Adipose tissue (tissue), 3 donors: ENCODE measurements around the gene S100A2. TPM values are rescaled to one million over a fixed set of nuclear protein-coding genes. Genes with fewer than 3 reads are reported as not detected.
"Not testable (repeated sequence)": the region's sequence is repeated elsewhere in the genome, so short reads cannot be mapped to it uniquely, and the experiment has no call there.

Experiments
- H3K27ac ChIP-seq: one replicate; pipeline ENCODE4 v1.5.1; 2013; ENCODE audit warnings: low read depth, low read length
- WGBS, 3 donors: extraction: QIAGEN DNeasy Blood & Tissue Kit; methylation state at CpG; one replicate each; pipeline ENCODE4 v1.1.7; 2013; 5-methylcytosine and 5-hydroxymethylcytosine counted together
- polyA plus RNA-seq, 3 donors: library from polyadenylated mRNA; stranded (reverse); fragments of 200-250 nt; gene quantifications; one replicate each; pipeline ENCODE4 v1.2.3, GENCODE V29; 2013
- donor health status: healthy with polysubstance abuse.
- donor health status: Bipolar disorder and iron deficiency.
- donor health status: healthy.

S100A2 gene
- polyA plus RNA-seq, 3 donors, result 0.52 to 4.4 (median 2.1) TPM

- H3K27ac ChIP-seq, result no peak overlapping the region
- 58 to 85% (median 62%) methylated on average over 7 of the region's 7 CpGs for WGBS, 3 donors
Measured at GRCh38 chr1:153598309-153599172, 32.9 kb upstream of the S100A2 start.

GRCh38 chr1:153597206-153597605, 31.6 kb upstream of the S100A2 start:
- WGBS, 3 donors, result 92 to 94% (median 92%) methylated on average over 6 of the region's 6 CpGs

GRCh38 chr1:153592748-153593147, 27.1 kb upstream of the S100A2 start:
- H3K27ac ChIP-seq, result no peak overlapping the region
- 51 to 59% (median 53%) methylated on average over 4 of the region's 4 CpGs for WGBS, 3 donors

More at GRCh38 chr1:153597206-153597605, 31.6 kb upstream of the S100A2 start:
- H3K27ac ChIP-seq, result no peak overlapping the region

- WGBS, 3 donors, result 69 to 81% (median 78%) methylated on average over 2 of the region's 2 CpGs
- H3K27ac ChIP-seq, result no peak overlapping the region
Measured at GRCh38 chr1:153588482-153588881, 22.8 kb upstream of the S100A2 start.

GRCh38 chr1:153588033-153588432, 22.4 kb upstream of the S100A2 start:
- 92 to 94% (median 92%) methylated on average over 10 of the region's 10 CpGs for WGBS, 3 donors
- not testable (repeated sequence) for H3K27ac ChIP-seq

GRCh38 chr1:153587314-153587713, 21.7 kb upstream of the S100A2 start:
- 48 to 61% (median 59%) methylated on average over 5 of the region's 5 CpGs for WGBS, 3 donors
- no peak overlapping the region for H3K27ac ChIP-seq

GRCh38 chr1:153586347-153586746, 20.7 kb upstream of the S100A2 start:
- H3K27ac ChIP-seq, result no peak overlapping the region
- WGBS, 3 donors, result 56 to 71% (median 58%) methylated on average over 1 of the region's 1 CpG

GRCh38 chr1:153585006-153585405, 19.4 kb upstream of the S100A2 start:
- H3K27ac ChIP-seq, result no peak overlapping the region
- 54 to 96% (median 57%) methylated on average over 1 of the region's 1 CpG for WGBS, 3 donors

GRCh38 chr1:153583976-153584375, 18.3 kb upstream of the S100A2 start:
- 71 to 90% (median 81%) methylated on average over 2 of the region's 2 CpGs for WGBS, 3 donors
- H3K27ac ChIP-seq, result no peak overlapping the region

- 83 to 94% (median 92%) methylated on average over 2 to 3 of the region's 3 CpGs for WGBS, 3 donors
- H3K27ac ChIP-seq, result not testable (repeated sequence)
Measured at GRCh38 chr1:153583514-153583913, 17.9 kb upstream of the S100A2 start.

GRCh38 chr1:153582836-153583235, 17.2 kb upstream of the S100A2 start:
- 92 to 93% (median 93%) methylated on average over 22 to 32 of the region's 34 CpGs for WGBS, 3 donors
- H3K27ac ChIP-seq, result not testable (repeated sequence)

- 76 to 87% (median 83%) methylated on average over 3 of the region's 3 CpGs for WGBS, 3 donors
Measured at GRCh38 chr1:153578936-153579335, 13.3 kb upstream of the S100A2 start.

GRCh38 chr1:153578490-153578889, 12.8 kb upstream of the S100A2 start:
- H3K27ac ChIP-seq, result no peak overlapping the region

More at GRCh38 chr1:153578936-153579335, 13.3 kb upstream of the S100A2 start:
- no peak overlapping the region for H3K27ac ChIP-seq

GRCh38 chr1:153577624-153578051, 12.0 kb upstream of the S100A2 start:
- 57 to 67% (median 65%) methylated on average over 9 of the region's 9 CpGs for WGBS, 3 donors
- no peak overlapping the region for H3K27ac ChIP-seq

GRCh38 chr1:153577138-153577537, 11.5 kb upstream of the S100A2 start:
- 50 to 70% (median 55%) methylated on average over 4 of the region's 4 CpGs for WGBS, 3 donors

GRCh38 chr1:153575497-153575896, 9.9 kb upstream of the S100A2 start:
- WGBS, 3 donors, result 84 to 89% (median 86%) methylated on average over 6 to 10 of the region's 10 CpGs
- not testable (repeated sequence) for H3K27ac ChIP-seq

More at GRCh38 chr1:153577138-153577537, 11.5 kb upstream of the S100A2 start:
- H3K27ac ChIP-seq, result no peak overlapping the region

- 89 to 98% (median 95%) methylated on average over 29 to 35 of the region's 35 CpGs for WGBS, 3 donors
- H3K27ac ChIP-seq, result not testable (repeated sequence)
Measured at GRCh38 chr1:153575081-153575491, 9.4 kb upstream of the S100A2 start.

- WGBS, 3 donors, result 50 to 75% (median 60%) methylated on average over 3 of the region's 3 CpGs
- no peak overlapping the region for H3K27ac ChIP-seq
Measured at GRCh38 chr1:153573351-153573750, 7.7 kb upstream of the S100A2 start.

- 9 to 17% (median 14%) methylated on average over 3 of the region's 3 CpGs for WGBS, 3 donors
- H3K27ac ChIP-seq, result no peak overlapping the region
Measured at GRCh38 chr1:153572569-153573015, 6.9 kb upstream of the S100A2 start.

GRCh38 chr1:153571706-153572105, 6.1 kb upstream of the S100A2 start:
- 70 to 78% (median 72%) methylated on average over 7 of the region's 7 CpGs for WGBS, 3 donors
- H3K27ac ChIP-seq, result no peak overlapping the region
